Stimulated activated CD8-positive, alpha-beta memory T cell treated with anti-CD3 and anti-CD28 coated beads, Interleukin-2, amount 100 ng/mL, for 48 hours (primary cell): ENCODE measurements around the gene ZBTB20.

ENCODE experiments used
- DNase-seq, 2 donors: peaks; one replicate each; pipeline ENCODE4 v3.0.0-alpha.2; 2020; ENCODE audit warnings: low read depth in 2 of 2

ZBTB20 gene

GRCh38 chr3:114584734-114585371 lies 562.2 kb downstream of the ZBTB20 start:
- no peak for DNase-seq

DNA sequence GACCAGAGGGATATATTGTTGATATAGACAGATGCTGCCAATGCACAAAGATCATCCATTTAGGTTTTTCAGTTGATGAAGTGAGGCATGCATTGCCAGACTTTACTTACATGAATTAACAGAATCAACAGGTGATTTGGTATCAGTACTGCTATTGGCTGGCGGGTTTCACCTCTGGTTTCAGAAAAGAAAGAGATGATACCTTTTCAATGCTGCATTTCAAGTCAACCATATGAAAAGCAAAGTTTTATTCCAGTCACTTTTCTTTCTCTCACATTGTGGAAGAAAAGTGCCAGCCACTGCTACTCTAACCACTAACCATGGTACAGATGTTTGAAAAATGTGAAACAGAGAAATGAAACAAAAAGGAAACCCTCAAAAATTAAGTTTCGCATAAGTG lies 564.2 kb downstream of the ZBTB20 start:
- DNase-seq: no peak

- DNase-seq: no peak
Measured at GRCh38 chr3:114572364-114573062, 574.6 kb downstream of the ZBTB20 start.

- DNase-seq: no peak
Measured at GRCh38 chr3:114571363-114571762, 575.7 kb downstream of the ZBTB20 start.

- no peak for DNase-seq
Measured at GRCh38 chr3:114569186-114569585, 577.9 kb downstream of the ZBTB20 start.

DNA sequence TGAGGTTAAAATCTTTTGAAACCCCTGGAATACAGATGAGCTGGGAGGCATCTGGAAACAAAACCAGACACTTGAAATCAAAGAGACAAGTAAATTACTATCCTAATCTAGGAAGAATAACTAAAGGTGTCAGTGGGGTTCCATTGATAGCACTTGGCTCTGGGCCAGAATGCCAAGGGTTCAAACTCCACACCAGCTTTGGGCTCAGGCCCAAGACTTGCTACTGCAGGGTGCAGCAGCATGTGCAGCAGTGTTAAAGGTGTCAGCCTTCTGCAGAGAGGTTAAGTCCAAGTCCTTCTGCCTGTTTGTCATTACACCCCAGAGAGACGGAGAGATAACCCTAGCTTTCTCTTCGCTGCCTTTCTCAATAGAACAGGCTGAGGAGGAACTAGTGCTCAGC lies 579.3 kb downstream of the ZBTB20 start:
- DNase-seq: no peak

DNA sequence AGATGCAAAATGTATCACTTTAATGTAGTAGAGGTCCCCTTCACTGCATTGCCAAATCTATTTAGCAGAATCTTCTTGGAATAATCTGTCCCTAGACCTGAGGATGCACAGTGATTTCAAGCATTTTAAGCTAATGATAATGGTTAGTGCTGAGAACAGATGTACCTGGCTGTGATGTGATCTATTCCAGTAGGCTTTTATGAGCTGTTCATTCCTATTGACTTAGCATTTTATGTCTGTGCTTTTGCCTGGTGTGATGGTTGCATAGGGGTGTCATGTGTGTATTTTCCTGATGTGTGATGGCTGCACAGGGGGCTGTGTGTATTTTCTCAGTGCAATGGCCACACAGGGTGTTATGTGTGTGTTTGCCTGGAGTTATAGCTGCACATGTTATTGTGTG lies 580.3 kb downstream of the ZBTB20 start:
- DNase-seq: no peak

DNA sequence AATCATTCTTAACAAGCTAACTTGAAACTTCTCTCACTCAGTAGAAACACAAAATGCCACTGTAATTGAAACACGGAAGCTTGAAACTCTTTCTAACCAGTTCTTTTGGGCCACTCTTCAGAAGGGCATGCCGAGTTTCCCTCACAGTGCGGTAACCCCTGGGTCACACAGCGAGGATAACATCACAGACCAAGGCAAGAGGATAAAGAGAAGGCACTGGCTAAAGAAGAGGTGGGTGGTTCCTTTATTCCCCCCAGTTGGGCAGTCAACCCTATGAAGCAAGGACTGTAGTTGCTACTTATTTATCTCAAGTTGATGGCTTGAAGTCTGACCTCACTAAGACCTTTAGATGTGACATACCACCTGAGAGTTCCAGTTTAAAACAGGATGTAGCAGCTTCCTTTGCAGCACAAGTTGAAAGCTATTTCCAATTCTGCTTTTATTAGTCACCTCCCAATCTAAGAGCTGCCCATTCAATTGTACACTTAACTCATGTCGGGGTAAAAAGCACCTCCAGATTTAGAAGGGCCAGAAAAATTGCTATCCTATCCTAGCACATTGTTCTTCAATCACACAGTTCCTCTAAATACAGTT lies 580.8 kb downstream of the ZBTB20 start:
- DNase-seq: no peak

GRCh38 chr3:114565216-114565615 lies 581.9 kb downstream of the ZBTB20 start:
- no peak for DNase-seq

DNA sequence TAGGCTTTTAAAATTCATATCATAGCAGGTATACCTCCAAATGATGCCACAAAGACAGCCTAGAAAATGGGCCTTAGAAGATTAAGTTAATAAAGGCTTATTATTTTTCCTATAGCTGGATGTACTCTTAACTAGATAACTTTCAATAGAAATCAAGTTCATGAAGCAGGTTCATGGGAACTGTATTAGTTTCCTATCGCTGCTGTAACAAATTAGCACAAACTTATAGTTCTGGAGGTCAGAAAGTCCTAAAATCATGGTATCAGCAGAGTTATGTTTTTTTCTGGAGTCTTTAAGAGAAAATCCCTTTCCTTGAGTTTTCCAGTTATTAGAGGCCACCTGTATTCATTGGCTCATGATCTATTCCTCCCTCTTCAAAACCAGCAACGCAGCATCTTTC lies 583.4 kb downstream of the ZBTB20 start:
- no peak for DNase-seq

- no peak for DNase-seq
Measured at GRCh38 chr3:114562557-114562956, 584.5 kb downstream of the ZBTB20 start.

GRCh38 chr3:114558271-114558670 lies 588.8 kb downstream of the ZBTB20 start:
- no peak for DNase-seq

- no peak for DNase-seq
Measured at GRCh38 chr3:114557791-114558190, 589.3 kb downstream of the ZBTB20 start.

- no peak for DNase-seq
Measured at GRCh38 chr3:114556657-114557213, 590.4 kb downstream of the ZBTB20 start.

- DNase-seq: no peak
Measured at GRCh38 chr3:114554731-114555130, 592.4 kb downstream of the ZBTB20 start.

GRCh38 chr3:114553949-114554593 lies 593.0 kb downstream of the ZBTB20 start:
- no peak for DNase-seq

GRCh38 chr3:114552527-114552812 lies 594.6 kb downstream of the ZBTB20 start:
- no peak for DNase-seq

- no peak for DNase-seq
Measured at GRCh38 chr3:114551770-114552526, 595.1 kb downstream of the ZBTB20 start.

DNA sequence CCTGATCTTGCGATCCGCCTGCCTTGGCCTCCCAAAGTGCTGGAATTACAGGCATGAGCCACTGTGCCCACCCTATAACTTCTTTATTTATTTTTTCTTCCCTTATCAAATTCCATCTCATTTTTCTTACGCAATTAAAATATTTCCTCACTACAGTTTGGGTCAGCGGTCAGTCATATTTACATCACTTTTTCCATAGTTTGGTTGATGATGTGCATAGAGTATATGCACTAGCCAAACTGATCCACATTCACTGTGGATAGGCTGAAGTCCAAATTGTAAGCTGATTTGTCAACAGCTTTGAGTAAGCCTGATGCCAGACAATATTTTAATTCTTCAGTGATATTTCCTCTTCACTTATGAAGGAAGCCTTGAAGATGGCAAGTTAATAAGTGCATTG lies 596.9 kb downstream of the ZBTB20 start:
- no peak for DNase-seq

DNA sequence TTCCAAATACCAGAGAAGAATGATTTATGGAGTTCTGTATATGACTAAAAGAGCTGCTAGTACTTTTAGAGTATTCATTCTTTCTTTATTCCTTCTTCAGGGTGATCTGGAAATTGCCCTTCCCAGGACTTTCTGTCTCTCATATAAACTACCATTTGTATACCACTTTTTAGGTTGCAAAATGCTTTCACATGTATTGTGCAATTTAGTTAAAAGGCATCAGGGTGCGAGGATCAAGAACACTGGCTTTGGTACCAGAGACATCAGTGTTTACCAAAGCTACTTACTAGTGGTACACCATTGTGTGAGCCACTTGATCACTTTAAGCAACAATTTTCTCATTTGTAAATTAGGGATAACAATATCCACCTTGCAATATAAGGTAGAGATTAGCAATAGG lies 601.9 kb downstream of the ZBTB20 start:
- DNase-seq: no peak

- DNase-seq: no peak
Measured at GRCh38 chr3:114542359-114542758, 604.7 kb downstream of the ZBTB20 start.

GRCh38 chr3:114539525-114539924 lies 607.6 kb downstream of the ZBTB20 start:
- no peak for DNase-seq
